ENCODE data around the gene GCNT2.
"Not testable (repeated sequence)": the region's sequence is repeated elsewhere in the genome, so short reads cannot be mapped to it uniquely, and the experiment has no call there.

Gene GCNT2

DNA sequence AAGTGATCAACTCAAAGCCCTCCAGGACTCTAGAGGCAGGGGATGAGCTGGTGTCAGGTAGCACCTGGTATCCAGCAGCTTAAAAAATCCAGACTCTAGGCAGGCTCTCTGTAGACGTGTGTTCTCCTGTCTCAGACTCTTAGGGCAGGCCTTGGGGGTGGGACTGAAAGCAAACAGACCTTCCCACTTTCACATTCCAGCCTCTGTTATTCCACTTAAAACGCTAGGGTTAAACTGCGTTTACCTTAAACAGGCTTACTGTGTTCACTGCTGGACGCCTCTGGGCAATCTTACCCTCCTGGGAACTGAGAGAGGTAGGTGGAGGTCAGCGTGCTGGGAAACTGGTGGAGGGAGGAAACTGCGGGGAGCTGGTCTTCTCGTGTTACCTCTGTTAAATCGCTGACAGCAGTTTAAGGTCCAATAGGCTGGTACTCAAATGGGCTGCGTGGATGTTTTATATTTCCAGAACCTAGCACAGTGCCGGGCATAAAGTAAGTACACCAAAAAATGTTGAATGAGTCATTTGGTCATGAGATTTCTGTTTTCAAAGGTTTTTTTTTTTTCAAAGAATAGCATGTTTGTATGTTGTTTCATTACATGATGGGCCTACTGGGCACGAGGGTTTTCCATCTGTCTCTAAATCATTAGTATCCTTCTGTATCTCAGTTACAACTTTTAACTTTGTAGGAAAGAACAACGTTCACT lies at the start of gene GCNT2:
Gene GCNT2 (plus strand): TSS at position 248 of the 705 bp plus-strand sequence. CDS start 7,561 bp downstream, outside the sequence.
- DNase-seq (ENCODE audit: low read depth in 1 of 2, low spot score in 1 of 2): no peak

DNA sequence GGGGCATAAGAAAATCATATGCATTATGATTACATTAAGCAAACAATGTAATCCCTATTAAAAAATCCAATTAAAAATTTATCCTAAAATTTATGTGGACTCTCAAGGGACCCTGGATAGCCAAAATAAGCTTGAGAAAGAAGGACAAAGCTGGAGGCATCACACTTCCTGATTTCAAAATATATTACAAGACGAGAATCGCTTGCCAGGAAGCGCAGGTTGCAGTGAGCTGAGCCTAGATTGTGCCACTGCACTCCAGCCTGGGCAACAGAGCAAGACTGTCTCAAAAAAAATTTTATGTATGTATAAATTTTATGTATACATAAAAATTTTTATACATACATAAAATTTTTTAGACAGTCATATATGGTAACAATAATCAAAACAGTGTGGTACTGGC lies 48.5 kb upstream of the GCNT2 start:
- no peak for DNase-seq (ENCODE audit: low read depth in 1 of 2, low spot score in 1 of 2)

DNA sequence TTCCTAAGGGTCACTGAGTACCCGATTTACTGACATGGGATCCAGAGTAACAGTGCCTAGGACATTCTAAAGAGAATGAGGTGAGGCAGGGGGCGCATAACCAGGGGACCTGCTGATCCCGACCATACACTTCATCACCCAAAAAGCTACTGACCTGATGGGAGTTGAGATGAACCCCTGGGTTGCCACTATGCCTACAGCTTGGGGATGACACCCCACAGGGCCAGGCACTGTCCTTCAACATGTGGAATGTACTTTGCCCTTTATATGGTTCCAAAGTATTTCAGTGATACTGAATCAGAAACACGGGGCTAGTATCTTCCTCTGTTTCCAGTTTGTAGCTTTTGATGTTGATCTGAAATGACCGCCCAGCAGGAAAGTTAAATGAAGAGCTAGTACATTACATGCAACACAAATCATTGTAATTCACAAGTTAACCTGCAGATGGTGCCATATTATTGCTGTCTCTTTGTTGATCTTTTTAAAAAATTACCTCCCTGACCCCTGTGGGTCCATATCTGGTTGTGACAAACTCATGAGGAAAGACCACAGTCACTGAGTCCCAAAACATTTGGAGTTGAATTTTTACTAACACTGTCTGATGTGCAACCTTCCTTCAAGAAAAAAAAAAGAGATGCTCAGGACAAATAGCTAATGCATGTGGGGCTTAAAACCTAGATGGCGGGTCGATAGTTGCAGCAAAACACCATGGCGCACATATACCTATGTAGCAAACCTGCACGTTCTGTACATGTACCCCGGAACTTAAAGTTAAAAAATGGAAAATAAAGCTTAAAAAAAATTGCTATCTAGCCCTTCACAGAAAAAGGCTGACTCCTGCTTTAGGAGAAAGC lies 42.7 kb upstream of the GCNT2 start:
- DNase-seq (ENCODE audit: low read depth in 1 of 2, low spot score in 1 of 2): no peak

DNA sequence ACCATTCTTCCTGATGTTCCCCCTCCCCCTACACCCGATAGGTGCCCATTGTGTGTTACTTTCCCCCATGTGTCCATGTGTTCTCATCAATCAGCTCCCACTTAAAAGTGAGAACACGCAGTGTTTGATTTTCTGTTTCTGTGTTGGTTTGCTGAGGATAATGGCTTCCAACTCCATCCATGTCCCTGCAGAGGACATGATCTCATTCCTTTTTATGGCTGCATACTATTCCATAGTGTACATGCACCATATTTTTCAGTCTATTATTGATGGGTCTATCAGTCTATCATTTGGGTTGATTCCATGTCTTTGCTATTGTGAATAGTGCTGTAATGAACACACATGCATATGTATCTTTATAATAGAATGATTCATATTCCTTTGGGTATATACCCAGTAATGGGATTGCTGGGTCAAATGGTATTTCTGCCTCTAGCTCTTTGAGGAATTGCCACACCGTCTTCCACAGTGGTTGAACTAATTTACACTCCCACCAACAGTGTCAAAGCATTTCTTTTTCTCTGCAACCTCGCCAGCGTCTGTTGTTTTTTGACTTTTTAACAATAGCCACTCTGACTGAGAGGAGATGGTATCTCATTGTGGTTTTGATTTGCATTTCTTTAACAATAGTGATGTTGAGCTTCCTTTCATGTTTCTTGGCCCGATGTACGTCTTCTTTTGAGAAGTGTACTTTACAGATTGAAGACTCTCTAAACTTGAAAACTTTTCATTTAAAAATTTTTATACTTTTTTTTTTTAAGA lies 41.0 kb upstream of the GCNT2 start:
- DNase-seq (ENCODE audit: low read depth in 1 of 2, low spot score in 1 of 2): no peak

DNA sequence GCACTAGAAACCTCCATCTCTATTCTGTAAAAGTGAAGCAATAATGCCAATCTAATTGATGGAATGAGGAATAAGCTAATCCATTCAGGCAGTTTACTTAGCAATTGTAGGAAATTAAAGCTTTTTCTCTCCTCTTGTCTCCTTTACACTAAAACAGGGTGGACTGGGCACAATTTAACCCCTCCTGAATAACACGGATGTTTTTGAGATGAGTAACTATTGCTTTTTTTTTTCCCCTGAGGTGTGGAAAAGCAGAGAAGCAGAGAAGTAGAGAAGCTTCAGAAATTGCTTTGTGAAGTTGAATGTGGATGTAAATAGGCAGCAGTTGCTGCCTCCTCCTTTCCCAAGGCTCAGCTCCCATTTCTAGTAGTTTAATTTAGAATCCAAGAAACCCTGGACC lies 40.0 kb upstream of the GCNT2 start:
- DNase-seq (ENCODE audit: low read depth in 1 of 2, low spot score in 1 of 2): no peak

DNA sequence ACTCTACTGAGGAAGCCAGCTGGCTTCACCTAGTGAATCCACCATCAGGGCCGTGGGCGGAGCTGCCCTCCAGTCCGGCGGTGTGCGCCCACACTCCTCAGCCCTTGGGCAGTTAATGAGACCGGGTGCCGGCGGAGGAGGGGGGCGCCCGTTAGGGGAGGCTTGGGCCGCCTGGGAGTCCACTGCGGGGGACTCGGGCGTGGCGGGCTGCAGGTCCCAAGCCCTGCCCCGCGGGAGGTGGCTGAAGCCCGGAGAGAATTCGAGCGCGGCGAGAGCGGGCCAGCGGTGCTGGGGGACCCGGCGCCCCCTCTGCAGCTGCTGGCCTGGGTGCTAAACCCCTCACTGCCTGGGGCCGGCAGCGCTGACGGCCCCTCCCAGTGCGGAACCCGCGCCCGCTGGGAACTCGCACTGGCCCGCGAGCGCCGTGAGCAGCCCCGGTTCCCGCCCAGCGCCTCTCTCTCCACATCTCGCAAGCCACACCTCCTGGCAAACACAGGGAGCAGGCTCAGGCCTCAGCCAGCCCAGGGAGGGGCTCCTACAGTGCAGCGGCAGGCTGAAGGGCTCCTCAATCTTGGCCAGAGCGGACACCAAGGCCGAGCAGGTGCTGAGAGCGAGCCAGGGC lies 38.4 kb upstream of the GCNT2 start:
- DNase-seq (ENCODE audit: low read depth in 1 of 2, low spot score in 1 of 2): no peak

DNA sequence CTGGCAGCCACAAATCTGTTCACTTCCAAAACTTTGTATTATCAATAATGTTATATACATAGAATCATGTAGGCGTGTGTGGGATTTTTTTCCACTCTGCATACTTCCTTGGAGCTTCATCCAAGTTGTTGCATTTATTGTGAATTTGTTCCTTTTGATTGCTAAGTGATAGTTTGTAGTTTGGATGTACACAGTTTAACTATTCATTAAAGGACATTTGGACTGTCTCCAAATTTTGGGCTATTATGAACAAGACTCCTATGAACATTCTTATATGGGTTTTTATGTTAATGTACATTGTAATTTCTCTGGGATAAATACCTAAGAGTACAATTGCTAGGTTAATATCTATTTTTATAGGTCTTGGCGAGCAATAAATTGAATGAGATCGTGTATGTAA lies 36.2 kb upstream of the GCNT2 start:
- no peak for DNase-seq (ENCODE audit: low read depth in 1 of 2, low spot score in 1 of 2)

DNA sequence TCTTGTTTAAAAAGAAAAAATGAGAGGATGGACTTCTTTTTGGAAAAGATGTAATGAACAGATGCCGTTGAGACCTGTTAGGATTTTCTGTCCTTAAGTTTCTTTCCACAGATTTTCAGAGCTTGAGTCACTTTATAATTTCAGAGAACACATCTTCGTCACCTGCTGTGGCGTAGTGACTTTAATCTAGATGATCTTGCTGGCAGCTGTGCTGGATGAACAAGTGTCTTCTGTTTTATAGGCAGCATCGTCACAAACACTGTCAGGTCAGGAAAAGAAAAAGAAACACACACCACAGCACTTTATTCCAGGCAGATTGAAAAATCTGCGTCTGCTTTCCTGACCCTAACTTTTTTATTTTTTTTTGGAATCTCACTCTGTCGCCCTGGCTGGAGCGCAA lies 35.7 kb upstream of the GCNT2 start:
- DNase-seq (ENCODE audit: low read depth in 1 of 2, low spot score in 1 of 2): no peak

DNA sequence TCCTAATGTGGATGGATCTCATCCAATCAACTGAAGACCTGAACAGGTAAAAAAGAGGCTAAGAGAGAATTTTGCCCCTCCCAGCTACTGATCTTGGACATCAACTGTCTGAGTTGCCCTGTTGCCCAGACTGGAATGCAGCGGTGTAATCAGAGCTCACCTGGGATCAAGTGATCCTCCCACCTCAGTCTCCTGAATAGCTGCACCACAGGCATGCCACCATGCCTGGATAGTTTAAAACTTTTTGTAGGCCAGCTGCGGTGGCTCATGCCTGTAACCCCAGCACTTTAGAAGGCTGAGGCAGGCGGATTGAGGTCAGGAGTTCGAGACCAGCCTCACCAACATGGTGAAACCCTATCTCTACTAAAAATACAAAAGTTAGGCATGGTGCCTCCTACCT lies 34.9 kb upstream of the GCNT2 start:
- no peak for DNase-seq (ENCODE audit: low read depth in 1 of 2, low spot score in 1 of 2)

DNA sequence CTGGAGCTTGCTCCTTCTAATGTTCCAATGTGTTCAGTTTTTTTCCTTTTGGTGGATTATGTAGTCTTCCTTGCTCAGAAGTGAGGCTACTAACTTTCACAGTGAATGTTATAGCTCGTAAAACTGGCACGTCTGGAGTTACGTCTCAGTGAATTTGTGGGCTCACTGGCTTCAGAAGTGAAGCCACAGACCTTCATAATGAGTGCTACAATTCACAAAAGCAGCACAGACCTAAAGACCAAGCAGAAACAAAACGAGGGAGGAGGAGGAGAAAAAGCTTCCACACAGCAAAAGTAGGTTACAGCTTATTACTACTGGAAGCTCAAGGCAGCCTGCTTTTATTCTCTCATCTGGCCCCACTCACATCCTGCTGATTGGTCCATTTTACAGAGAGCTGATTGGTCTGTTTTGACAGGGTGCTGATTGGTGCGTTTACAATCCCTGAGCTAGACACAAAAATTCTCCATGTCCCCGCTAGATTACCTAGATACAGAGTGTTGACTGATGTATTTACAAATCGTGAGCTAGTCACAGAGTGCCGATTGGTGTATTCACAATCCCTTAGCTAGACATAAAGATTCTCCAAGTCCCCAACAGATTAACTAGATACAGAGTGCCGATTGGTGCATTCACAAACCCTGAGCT lies 34.1 kb upstream of the GCNT2 start:
- DNase-seq (ENCODE audit: low read depth in 1 of 2, low spot score in 1 of 2): not testable (repeated sequence)

DNA sequence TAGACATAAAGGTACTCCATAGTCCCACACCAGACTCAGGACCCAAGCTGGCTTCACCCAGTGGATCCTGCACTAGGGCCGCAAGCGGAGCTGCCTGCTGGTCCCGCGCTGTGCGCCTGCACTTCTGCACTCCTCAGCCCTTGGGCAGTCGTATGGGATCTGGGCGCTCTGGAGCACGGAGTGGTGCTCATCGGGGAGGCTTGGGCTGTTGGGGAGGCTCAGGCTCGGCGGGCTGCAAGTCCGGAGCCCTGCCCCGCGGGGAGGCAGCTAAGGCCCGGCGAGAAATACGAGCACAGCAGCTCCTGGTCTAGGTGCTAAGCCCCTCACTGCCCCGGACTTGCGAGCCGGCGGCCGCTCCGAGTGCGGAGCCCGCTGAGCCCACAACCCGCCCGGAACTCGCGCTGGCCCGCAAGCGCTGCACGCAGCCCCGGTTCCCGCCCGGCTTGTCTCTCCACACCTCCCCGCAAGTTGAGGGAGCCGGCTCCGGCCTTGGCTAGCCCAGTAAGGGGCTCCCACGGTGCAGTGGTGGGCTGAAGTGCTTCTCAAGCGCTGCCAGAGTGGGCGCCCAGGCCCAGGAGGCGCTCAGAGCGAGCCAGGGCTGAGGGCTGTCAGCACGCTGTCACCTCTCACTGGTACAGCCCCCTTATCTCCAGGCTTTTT lies 33.4 kb upstream of the GCNT2 start:
- no peak for DNase-seq (ENCODE audit: low read depth in 1 of 2, low spot score in 1 of 2)

DNA sequence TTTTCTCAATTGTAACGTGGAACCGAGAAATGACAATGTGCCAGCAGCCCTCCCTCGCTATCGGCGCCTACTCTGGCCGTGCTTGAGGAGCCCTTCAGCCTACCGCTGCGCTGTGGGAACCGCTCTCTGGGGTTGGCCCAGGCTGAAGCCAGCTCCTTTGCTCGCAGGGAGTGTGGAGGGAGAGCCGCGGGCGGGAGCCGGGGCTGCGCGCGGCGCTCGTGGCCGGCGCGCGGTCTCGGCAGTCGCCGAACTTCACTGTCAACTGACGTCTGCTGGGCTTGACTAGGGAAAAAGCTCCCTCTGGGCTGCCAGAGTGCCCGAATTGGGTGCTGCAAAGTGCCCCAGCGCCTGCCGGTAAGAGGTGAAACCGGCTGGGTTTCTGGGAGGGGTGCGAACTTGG lies 29.7 kb upstream of the GCNT2 start:
- DNase-seq (ENCODE audit: low read depth in 1 of 2, low spot score in 1 of 2): no peak

DNA sequence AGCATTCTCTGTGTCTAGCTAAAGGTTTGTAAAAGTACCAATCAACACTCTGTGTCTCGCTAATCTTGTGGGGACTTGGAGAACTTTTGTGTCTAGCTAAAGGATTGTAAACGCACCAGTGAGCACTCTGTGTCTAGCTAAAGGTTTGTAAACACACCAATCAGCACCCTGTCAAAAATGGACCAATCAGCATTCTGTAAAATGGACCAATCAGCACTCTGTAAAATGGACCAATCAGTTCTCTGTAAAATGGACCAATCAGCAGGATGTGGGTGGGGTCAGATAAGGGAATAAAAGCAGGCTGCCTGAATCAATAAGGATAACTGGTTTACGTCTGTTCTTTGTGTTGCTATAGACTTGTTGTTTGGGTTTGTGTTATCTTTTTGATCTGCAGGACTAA lies 29.2 kb upstream of the GCNT2 start:
- not testable (repeated sequence) for DNase-seq (ENCODE audit: low read depth in 1 of 2, low spot score in 1 of 2)

DNA sequence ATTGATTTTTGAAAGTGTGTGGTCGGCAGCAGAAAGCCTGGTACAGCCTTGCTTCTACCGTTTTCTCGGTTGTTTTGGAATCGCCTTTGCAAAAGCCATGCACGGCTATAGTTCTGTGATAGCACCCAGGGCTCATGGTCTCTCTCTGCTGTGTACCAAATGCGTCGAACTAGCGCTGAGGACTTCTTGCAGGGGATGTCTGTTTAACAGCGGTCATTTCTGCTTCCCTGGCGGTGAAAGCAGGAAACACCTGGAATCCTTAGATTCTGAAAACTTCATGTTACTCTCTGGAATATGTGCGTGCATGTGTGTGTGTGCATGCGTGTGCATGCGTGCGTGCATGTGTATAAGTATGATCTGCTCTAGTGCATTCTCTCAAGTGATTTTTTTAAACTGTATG lies 26.1 kb upstream of the GCNT2 start:
- DNase-seq (ENCODE audit: low read depth in 1 of 2, low spot score in 1 of 2): no peak

DNA sequence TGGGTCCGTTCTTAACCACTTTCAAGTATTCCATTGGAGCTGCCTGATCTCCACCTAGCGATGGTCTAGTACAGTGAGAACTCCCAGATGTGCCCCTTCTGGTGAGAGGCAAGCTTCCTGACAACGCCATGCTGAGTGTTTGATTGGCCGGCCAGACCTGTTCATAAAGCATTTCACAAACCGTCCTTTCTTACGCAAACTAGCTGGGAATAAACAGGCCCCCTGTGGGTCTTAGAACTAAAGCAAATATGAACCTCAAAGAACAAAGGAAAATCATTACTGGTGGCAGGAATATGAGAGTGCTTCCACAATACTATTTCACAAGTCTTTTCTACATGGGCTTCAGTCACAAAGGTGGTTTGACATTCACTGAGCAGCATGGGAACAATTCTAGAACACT lies 15.6 kb upstream of the GCNT2 start:
- DNase-seq (ENCODE audit: low read depth in 1 of 2, low spot score in 1 of 2): no peak

DNA sequence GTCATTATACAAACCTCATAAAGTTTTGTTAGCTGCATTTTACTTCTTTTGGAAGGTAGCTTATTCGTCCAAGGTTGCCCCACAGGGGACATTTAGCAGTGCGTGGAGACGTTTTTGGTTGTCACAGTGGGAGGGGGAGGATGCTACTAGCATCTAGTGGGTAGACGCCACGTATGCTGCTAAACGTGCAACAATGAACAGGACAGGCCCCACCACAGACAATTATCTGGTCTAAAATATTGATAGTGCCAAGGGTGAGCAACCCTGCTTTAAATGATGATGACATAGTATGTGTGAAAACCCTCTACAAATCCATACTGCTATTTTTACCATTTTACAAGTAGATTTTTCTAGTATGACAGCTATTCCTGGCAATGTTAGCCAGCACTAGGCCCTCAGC lies 13.9 kb upstream of the GCNT2 start:
- no peak for DNase-seq (ENCODE audit: low read depth in 1 of 2, low spot score in 1 of 2)

DNA sequence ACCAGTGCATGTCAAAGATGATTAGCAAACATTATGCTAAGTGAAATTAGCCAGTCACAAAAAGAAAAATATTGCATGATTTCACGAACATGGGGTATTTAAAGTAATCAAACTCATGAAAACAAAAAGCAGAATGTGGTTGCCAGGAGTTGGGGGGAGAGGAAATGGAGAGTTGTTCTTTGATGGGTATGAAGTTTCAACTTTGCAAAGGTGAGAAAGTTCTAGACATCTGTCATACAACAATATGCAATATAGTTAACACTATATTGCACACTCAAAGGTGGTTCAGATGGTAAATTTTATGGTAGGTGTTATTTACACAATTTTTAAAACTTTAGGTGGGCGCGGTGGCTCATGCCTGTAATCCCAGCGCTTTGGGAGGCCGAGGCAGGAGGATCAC lies 13.4 kb upstream of the GCNT2 start:
- no peak for DNase-seq (ENCODE audit: low read depth in 1 of 2, low spot score in 1 of 2)

DNA sequence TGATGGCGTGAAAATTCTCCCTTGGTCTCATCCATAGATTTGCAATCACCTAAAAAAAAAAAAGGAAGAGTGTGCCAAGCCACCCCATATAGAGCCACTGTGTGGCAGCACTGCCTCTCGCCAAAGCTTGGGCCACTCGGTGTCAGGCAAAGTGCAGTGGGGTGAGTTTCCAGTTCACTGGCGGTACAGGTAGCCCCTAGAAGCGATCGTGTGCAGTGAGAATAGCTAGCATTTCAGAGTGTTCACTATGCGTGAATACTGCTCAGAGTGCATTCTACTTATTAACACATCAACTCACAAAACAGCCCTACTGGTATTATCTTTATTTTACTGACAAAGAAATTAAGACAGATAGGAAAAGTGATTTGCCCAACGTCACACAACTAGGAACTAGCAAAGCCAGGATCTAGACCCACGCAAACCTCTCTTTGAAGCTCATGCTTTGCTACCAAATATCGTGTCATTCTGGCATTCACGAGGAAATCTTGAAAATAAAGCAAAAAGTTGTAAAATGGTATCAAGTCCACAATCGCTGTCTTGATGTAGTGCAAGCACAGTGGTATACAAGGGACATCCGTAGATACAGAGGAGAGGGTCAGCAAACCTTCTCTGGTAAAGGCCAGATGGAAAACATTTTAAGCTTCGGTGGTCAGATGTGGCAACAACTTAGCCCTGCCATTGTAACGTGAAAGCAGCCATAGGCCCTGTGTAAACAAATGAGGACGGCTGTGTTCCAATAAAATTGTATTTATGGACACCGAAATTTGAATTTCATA lies 10.4 kb upstream of the GCNT2 start:
- no peak for DNase-seq (ENCODE audit: low read depth in 1 of 2, low spot score in 1 of 2)

DNA sequence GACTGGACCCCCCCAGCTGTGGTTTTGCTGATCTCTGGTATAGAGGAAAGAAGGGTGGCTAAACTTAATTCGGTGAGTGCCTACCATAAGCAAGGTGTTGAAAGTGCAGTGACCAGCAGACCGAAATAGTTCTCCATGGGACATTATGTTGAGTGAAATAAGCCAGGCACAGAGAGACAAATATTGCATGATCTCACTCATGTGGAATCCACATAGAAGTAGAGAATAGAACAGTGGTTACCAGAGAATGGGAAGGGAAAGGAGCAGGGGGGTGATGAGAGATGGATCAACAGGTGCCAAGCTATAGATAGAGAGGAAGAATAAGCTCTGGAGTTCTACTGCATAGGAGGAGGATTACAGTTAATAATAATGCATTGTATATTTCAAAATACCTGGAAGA lies 9.7 kb upstream of the GCNT2 start:
- DNase-seq (ENCODE audit: low read depth in 1 of 2, low spot score in 1 of 2): no peak

DNA sequence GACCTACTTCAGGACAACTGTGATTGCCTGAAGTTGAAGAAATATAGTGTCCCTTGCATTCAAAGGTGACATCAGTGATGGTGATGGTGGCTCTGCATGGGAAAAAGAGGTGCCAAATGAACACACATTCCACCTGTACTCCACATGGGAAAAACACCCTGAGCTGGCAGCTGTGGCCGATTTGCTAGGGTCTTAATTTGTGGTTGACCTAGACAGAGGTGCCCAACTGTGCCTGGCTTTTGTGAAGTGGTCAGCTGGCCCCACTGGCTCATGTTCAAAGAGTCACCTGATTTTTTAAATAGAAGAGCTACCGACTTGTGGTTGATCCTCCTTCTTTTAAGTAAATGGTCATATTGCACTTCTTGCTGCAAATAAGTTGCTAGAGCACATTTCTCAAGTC lies 7.6 kb upstream of the GCNT2 start:
- DNase-seq (ENCODE audit: low read depth in 1 of 2, low spot score in 1 of 2): no peak
